GM10266 (cell line): ENCODE data around the gene TMEM141.

Source experiments
- DNase-seq: peaks from one replicate; pipeline ENCODE4 v3.0.0; 2012; ENCODE audit errors: extremely low spot score
- TF ChIP-seq, protein P1 (sequence below): IDR thresholded peaks from 2 replicates; pipeline ENCODE4 v1.5.1; 2012; ENCODE audit warnings: mild to moderate bottlenecking, low read depth; ENCODE audit not compliant: control insufficient read depth, insufficient read depth; ENCODE audit errors: missing control alignments

Gene TMEM141

DNA sequence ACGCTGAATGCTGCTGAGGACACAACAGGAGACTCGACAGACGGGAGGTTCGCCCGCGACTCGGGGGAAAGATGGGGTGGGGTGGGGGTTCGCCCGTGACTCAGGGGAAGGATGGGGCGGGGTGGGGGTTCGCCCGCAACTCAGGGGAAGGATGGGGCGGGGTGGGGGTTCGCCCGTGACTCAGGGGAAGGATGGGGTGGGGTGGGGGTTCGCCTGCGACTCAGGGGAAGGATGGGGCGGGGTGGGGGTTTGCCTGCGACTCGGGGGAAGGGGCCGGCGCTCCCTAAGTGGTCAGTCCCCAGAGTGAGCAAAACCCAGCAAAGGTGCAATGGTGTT is 45.0 kb upstream of the TMEM141 start:
- TF ChIP-seq, protein P1, sequence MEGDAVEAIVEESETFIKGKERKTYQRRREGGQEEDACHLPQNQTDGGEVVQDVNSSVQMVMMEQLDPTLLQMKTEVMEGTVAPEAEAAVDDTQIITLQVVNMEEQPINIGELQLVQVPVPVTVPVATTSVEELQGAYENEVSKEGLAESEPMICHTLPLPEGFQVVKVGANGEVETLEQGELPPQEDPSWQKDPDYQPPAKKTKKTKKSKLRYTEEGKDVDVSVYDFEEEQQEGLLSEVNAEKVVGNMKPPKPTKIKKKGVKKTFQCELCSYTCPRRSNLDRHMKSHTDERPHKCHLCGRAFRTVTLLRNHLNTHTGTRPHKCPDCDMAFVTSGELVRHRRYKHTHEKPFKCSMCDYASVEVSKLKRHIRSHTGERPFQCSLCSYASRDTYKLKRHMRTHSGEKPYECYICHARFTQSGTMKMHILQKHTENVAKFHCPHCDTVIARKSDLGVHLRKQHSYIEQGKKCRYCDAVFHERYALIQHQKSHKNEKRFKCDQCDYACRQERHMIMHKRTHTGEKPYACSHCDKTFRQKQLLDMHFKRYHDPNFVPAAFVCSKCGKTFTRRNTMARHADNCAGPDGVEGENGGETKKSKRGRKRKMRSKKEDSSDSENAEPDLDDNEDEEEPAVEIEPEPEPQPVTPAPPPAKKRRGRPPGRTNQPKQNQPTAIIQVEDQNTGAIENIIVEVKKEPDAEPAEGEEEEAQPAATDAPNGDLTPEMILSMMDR, result no peak
- DNase-seq, result no peak

DNA sequence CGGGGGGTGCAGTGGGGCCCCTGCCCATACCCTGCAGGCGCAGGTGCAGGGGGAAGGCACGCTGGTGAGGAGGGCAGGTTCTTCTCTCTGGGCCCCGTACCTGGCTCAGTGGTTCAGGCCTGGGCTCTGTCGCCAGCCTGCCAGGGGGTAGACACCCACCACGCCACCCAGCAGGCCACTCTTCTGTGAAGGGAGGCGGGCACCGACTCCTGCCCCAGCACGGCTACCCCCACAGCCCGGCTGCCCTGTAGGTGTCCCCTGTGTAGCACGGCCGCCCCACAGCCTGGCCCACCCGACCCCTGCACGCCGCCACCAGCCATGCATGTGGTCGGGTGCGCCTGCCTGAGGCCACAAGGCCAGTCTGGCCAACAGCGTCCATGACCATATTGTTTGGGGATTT is 44.5 kb upstream of the TMEM141 start:
- TF ChIP-seq, protein P1, result no peak

DNA sequence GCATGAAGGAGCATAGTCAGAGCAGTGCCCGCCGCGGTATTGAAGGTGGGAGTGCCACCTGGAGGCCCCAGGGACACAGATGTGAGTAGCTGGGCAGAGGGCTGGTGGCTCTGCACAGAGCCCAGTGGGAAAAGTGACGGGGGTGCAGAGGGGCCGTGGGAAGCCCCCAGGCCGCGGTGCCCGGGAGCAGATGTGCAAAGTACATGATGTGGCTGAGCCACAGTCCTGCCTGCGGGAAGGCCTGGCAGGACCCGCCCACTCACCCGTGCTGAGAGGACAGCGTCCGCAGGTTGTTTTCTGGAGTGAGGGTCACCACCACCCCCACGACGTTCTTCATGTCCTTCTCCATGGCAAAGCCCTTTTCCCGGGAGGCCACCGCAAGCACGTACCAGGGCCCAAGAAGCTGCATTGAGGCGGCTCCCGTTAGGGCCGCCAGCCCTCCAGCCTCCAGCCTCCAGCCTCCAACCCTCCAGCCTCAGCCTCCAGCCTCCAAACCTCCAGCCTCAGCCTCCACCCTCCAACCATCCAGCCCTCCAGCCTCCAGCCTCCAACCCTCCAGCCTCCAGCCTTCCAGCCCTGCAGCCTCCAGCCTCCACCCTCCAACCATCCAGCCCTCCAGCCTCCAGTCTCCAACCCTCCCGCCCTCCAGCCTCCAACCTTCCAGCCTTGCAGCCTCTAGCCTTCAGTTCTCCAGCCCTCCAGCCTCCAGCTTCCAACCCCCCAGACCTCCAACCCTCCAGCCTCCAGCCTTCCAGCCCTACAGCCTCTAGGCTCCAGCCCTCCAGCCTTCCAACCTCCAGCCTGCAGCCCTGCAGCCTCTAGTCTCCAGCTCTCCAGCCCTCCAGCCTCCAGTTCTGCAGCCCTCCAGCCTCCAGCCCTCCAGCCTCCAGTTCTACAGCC is 43.7 kb upstream of the TMEM141 start:
- TF ChIP-seq, protein P1, result no peak
- DNase-seq, result no peak

More for the DNA sequence above, 44.5 kb upstream of the TMEM141 start:
- DNase-seq, result no peak

DNA sequence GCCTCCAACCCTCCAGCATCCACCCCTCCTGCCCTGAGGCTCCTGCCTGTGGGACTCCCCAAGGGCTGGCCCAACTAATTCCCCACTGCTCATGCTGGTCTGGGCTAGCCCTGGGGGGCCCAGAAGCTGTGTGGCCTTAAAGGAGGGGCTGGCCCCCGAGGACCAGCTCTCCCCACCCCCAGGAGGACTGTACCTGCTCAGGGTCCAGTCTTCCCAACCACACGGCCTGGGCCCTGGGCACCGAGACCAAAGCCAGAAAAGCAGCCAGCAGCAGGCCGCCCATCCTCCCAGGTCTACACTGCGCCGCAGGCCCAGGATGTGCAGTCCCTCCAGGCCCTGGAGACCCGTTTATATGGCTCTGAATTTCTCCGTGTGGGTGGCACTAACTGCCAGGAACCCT is 42.9 kb upstream of the TMEM141 start, which contains the start of gene LCN6:
Gene LCN6 (minus strand): TSS at position 325 of the 400 bp plus-strand sequence. CDS start 42 bp downstream, at position 283.
- TF ChIP-seq, protein P1, result no peak
- DNase-seq, result no peak

DNA sequence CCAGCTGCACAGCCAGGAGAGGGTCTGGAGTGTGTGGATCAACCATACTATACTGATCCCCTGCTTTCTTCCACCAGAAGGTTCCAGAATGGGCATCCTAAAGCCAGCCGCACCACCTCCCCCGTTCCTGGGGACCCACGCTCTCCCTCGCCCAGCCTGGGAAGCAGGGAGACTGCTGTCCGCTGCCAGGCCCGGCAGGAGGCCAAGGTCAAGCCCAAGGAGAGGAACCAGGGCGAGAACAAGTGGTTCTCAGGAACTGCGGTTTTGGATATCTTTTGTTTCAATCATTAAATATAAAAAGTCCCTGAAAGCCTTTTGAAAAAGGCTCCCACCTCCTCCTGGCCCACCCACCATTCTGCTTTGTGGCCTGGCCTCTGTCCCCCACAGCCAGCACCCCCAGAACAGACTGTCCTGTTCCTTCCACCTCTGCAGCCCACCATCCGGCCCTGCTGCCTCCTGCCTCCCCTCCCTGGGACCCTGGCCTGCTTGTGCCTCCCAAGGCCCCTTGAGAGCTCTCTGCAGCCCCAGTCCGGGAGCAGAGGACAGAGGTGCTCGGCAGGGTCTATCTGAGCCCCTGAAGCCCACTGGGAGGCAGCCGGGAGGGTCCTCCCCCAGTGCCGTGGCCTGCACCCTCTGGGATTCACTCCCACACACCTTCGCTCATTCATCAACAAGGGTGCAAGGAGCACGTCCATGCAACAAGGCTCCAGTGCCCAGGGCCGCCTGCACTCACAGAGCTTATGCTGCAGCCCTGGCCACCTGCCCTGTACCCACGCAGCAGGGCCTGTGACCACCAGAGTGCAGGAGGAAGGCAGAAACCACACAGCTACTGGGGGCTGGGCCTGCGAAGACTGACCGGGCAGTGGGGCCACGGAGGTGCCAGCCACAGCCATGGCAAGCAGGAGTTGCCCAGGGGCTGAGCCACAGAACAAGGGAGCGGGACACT is 42.2 kb upstream of the TMEM141 start:
- DNase-seq, result no peak
- TF ChIP-seq, protein P1, result no peak

DNA sequence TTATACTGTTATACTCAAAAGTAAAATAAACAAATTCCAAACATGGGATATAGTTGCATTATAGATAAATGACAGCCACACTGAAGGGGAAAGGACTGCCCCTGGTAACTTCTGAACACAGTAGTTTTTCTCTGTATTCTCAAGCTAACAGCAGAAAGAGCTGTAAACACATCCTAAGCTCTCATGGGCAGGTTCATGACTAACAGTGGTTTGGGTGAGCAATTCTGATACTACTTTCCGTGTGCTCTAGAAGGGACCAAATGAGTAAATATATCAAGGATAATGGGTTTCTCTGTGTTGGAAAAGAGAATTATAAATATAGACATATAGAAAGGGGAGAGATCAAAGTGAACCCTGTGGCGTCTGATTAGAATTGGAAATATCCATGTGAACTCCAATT is 40.6 kb upstream of the TMEM141 start:
- DNase-seq, result no peak
- TF ChIP-seq, protein P1, result no peak

DNA sequence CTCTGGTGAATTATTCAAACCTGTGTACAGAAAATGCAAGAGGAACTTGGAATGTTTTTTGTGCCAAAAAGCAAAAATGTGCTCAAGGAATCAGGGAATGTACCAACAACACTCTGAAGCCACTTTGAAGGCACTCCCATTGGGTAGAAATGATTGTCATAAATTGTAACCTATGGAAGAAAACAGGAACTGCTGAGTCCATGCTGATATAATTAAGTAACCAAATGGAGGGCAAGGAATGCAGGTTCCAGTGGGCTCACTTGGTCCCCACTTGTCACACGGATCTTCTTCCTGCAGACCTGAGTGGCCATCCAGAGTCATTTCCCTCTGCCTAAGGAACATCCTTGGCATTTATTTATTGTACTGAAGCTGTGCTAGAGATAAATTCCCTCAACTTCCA is 39.9 kb upstream of the TMEM141 start:
- TF ChIP-seq, protein P1, result no peak
- no peak for DNase-seq
